Measurements from ENCODE around the gene MBNL3.
"Not testable (repeated sequence)": the region's sequence is repeated elsewhere in the genome, so short reads cannot be mapped to it uniquely, and the experiment has no call there.

Gene MBNL3

GRCh38 chrX:132375941-132376340, 112.9 kb downstream of the MBNL3 start:
- DNase-seq (ENCODE audit: low read depth, low spot score) = no peak

- no peak for DNase-seq (ENCODE audit: low read depth, low spot score)
Measured at GRCh38 chrX:132373610-132374009, 115.2 kb downstream of the MBNL3 start.

GRCh38 chrX:132369617-132370326, 119.1 kb downstream of the MBNL3 start:
- DNase-seq (ENCODE audit: low read depth, low spot score) = no peak

- DNase-seq (ENCODE audit: low read depth, low spot score) = no peak
Measured at GRCh38 chrX:132367984-132368383, 120.9 kb downstream of the MBNL3 start.

- no peak for DNase-seq (ENCODE audit: low read depth, low spot score)
Measured at GRCh38 chrX:132367314-132367713, 121.5 kb downstream of the MBNL3 start.

- DNase-seq (ENCODE audit: low read depth, low spot score) = no peak
Measured at GRCh38 chrX:132365490-132365889, 123.3 kb downstream of the MBNL3 start.

GRCh38 chrX:132364313-132364712, 124.5 kb downstream of the MBNL3 start:
- DNase-seq (ENCODE audit: low read depth, low spot score) = no peak

GRCh38 chrX:132353430-132353829, 135.4 kb downstream of the MBNL3 start:
- no peak for DNase-seq (ENCODE audit: low read depth, low spot score)

- DNase-seq (ENCODE audit: low read depth, low spot score) = no peak
Measured at GRCh38 chrX:132336172-132336571, 152.7 kb downstream of the MBNL3 start.

- no peak for DNase-seq (ENCODE audit: low read depth, low spot score)
Measured at GRCh38 chrX:132333351-132333750, 155.5 kb downstream of the MBNL3 start.

GRCh38 chrX:132331532-132331931, 157.3 kb downstream of the MBNL3 start:
- no peak for DNase-seq (ENCODE audit: low read depth, low spot score)

- DNase-seq (ENCODE audit: low read depth, low spot score) = no peak
Measured at GRCh38 chrX:132331000-132331399, 157.8 kb downstream of the MBNL3 start.

- no peak for DNase-seq (ENCODE audit: low read depth, low spot score)
Measured at GRCh38 chrX:132330156-132330729, 158.6 kb downstream of the MBNL3 start.

GRCh38 chrX:132326960-132327359, 161.9 kb downstream of the MBNL3 start:
- not testable (repeated sequence) for DNase-seq (ENCODE audit: low read depth, low spot score)

All from activated CD4-positive, CD25-positive, alpha-beta regulatory T cell treated with anti-CD3 and anti-CD28 coated beads, Interleukin-2, amount 50 U/mL, for 16 hours (primary cell).